Placental epithelial cell (primary cell): ENCODE data around the gene AWAT1. TPM values are rescaled to one million over a fixed set of nuclear protein-coding genes. Genes with fewer than 3 reads are reported as not detected.

Experiments used
- small RNA-seq: library from RNA; depleted of rRNA; stranded (forward); fragments of <200 nt; gene quantifications from one replicate; pipeline ENCODE3, GENCODE V24; 2012
- total RNA-seq: library from RNA; depleted of rRNA; stranded (reverse); fragments of >200 nt; gene quantifications from 2 replicates; pipeline ENCODE4 v1.2.3, GENCODE V29; 2012

Gene AWAT1
- not detected in 2 replicates for total RNA-seq

DNA sequence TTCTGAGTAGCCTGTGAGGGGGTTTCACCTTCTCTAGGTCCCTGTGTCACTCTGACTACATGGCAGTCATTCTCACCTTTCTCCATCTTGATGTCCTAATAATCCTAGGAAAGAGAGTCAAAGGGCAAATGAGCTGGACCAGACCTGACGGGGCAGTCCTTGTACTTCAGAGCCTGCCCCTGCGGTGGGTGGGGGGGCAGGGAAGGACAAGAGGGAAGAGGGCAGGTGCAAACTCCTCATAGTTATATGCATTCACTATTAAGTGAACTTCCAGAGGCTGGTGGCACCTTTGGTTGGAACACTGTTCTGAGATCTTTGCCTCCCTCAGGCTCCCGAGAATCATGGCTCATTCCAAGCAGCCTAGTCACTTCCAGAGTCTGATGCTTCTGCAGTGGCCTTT, at the start of gene AWAT1:
TSS of gene AWAT1 (plus strand) at position 301 of the 400 bp plus-strand sequence. CDS start at position 342, 41 bp downstream.

DNA sequence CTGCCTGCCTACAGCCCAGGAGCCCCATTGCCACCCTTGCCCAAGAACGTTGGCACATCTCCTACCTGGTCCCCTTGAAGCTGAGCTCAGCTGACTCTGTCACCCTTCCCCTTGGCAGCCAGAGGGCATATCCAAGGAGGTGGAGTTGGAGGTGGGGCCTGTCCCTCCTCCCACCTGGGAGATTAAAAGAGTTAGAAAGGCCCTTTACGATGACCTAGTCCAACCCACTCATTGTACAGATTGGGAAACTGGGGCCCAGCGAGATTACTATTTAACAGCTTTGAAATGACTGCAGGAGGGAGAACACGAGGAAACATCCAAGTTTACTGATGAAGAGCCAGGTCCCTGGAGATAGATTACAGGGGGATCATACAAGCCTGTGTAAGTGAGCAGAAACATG, 25.6 kb downstream of the AWAT1 start, which contains the start of gene P2RY4:
TSS of gene P2RY4 (minus strand) at position 101 of the 400 bp plus-strand sequence. CDS start 580 bp downstream, outside the sequence.

DNA sequence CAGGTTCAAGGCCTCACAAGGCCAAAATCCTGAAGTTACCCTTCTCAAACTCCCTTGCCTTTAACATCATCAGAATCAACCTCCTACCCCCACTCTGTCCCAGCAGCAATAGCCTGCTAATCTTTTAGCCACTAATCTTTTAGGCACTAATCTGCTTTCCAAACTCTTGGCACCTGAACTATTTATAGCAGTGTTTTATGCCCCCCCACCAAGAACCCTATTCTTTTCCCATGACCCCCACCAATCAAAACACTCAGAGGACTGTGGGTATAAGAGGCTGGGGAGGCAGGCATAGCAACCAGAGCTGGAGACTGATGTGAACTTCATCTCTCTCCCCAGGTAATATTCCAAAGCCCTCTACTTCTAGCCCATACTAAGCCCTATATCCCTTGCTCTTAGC, 33.6 kb downstream of the AWAT1 start, which contains the start of gene ARR3:
TSS of gene ARR3 (plus strand) at position 301 of the 400 bp plus-strand sequence. CDS start 1,052 bp downstream, outside the sequence.

DNA sequence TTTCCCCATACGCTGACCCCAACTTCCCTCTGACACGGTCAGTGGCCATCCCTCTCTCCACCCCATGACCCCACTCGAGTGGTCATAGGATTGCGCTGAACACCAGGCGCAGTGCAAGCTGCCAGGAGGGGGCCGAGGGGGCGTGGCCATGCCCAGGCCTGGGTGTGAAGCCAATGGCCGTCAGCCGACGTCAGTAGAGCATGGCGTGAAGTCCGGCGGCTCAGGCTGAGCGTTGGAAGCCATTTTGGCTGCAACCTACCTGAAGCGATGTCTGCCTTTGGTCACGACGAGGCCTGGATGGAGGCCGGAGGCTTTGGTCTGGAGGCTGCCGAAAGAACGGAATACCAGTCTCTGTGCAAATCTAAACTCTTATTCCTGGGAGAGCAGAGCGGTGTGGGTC, 47.5 kb downstream of the AWAT1 start, which contains the start of gene RAB41:
TSS of gene RAB41 (plus strand) at position 222 of the 400 bp plus-strand sequence. CDS start at position 268, 46 bp downstream.

Small RNA genes lying within 50 kb of the gene (small RNA-seq; reads per million reads assigned to genes)
- gene RNA5SP507 = 0.12 reads per million

Other genes starting within 250 kb of the AWAT1 start
- not detected in 2 replicates for gene AWAT2, start 184.7 kb upstream of the AWAT1 start, total RNA-seq
- gene OTUD6A, start 172.2 kb upstream of the AWAT1 start, total RNA-seq = not detected in 2 replicates
- gene IGBP1, start 101.2 kb upstream of the AWAT1 start, total RNA-seq = 59.4 and 167 TPM in 2 replicates
- gene DGAT2L6, start 57.2 kb upstream of the AWAT1 start, total RNA-seq = not detected in 2 replicates
- under 0.01 and 0.43 TPM in 2 replicates for gene P2RY4, start 25.5 kb downstream of the AWAT1 start, total RNA-seq
- gene ARR3, start 33.7 kb downstream of the AWAT1 start, total RNA-seq = not detected in 2 replicates
- gene RAB41, start 47.5 kb downstream of the AWAT1 start, total RNA-seq = not detected in 2 replicates
- 47.9 and 66.2 TPM in 2 replicates for gene PDZD11, start 55.3 kb downstream of the AWAT1 start, total RNA-seq
- gene KIF4A, start 55.4 kb downstream of the AWAT1 start, total RNA-seq = 2.7 and 4.1 TPM in 2 replicates
- gene GDPD2, start 188.7 kb downstream of the AWAT1 start, total RNA-seq = 0.11 TPM in 1 of 2 replicates, not detected in the other
- gene DLG3, start 210.2 kb downstream of the AWAT1 start, total RNA-seq = 23.6 TPM in 2 replicates